GM12891 (cell line): ENCODE measurements around the gene SELENOV.
"Not testable (repeated sequence)": the region's sequence is repeated elsewhere in the genome, so short reads cannot be mapped to it uniquely, and the experiment has no call there.

ENCODE experiments used
- POLR2A ChIP-seq: IDR thresholded peaks from 2 replicates; pipeline ENCODE4 v1.6.1; 2011; ENCODE audit warnings: low read depth, low read length, control low read depth
- POLR2AphosphoS5 ChIP-seq: IDR thresholded peaks from 2 replicates; pipeline ENCODE4 v1.6.1; 2011; ENCODE audit warnings: low read depth, low read length, control low read depth
- POU2F2 ChIP-seq: IDR thresholded peaks from 2 replicates; pipeline ENCODE4 v1.6.1; 2011; ENCODE audit warnings: low read depth, mild to moderate bottlenecking, control low read depth, low read length, moderate library complexity
- TAF1 ChIP-seq: IDR thresholded peaks from 2 replicates; pipeline ENCODE4 v1.6.1; 2011; ENCODE audit warnings: low read depth, low read length, control low read depth

GRCh38 chr19:39479319-39479801, 35.6 kb upstream of the SELENOV start:
- TF ChIP-seq POLR2A, POLR2AphosphoS5, TAF1, POU2F2: not testable (repeated sequence)
